Loucy (cell line): ENCODE results near the gene GRID2.

ENCODE experiments used
- H2AFZ ChIP-seq: fragments of 200-600 bp; sonication (generic); 2 replicates; pipeline ENCODE4 v1.6.0; 2016; ENCODE audit warnings: antibody characterized with exemption, mild to moderate bottlenecking, low read length, moderate library complexity
- H3F3A ChIP-seq: fragments of 200-600 bp; 2 replicates; pipeline ENCODE4 v1.6.0; 2016; ENCODE audit warnings: antibody characterized with exemption, low read depth, mild to moderate bottlenecking
- H3K27me3 ChIP-seq: fragments of 200-600 bp; sonication (generic); 2 replicates; pipeline ENCODE4 v1.6.1; 2014; ENCODE audit warnings: low read length, mild to moderate bottlenecking; ENCODE audit not compliant: insufficient read depth, poor library complexity, severe bottlenecking
- H3K36me3 ChIP-seq: fragments of 200-600 bp; sonication (generic); 2 replicates; pipeline ENCODE4 v1.6.1; 2016; ENCODE audit warnings: low read length; ENCODE audit not compliant: insufficient read depth
- H3K4me1 ChIP-seq: fragments of 200-600 bp; sonication (generic); 2 replicates; pipeline ENCODE4 v1.5.1; 2014; ENCODE audit warnings: low read length, mild to moderate bottlenecking; ENCODE audit not compliant: insufficient read depth, poor library complexity, severe bottlenecking
- H3K4me2 ChIP-seq: fragments of 200-600 bp; sonication (generic); 2 replicates; pipeline ENCODE4 v1.6.0; 2014; ENCODE audit warnings: antibody characterized with exemption, low read length, low read depth, mild to moderate bottlenecking; ENCODE audit not compliant: poor library complexity, severe bottlenecking
- H3K4me3 ChIP-seq: fragments of 200-600 bp; sonication (generic); 2 replicates; pipeline ENCODE4 v1.5.1; 2014; ENCODE audit warnings: low read length, mild to moderate bottlenecking, mixed read lengths; ENCODE audit not compliant: poor library complexity, severe bottlenecking
- H3K79me2 ChIP-seq: fragments of 200-600 bp; sonication (generic); 2 replicates; pipeline ENCODE4 v1.6.1; 2014; ENCODE audit warnings: low read length; ENCODE audit not compliant: insufficient read depth
- H3K9ac ChIP-seq: fragments of 200-600 bp; sonication (generic); 2 replicates; pipeline ENCODE4 v1.6.0; 2014; ENCODE audit warnings: mild to moderate bottlenecking, low read depth, low read length, moderate library complexity; ENCODE audit not compliant: poor library complexity, severe bottlenecking
- H3K9me2 ChIP-seq: fragments of 200-600 bp; sonication (generic); replicated peaks from 2 replicates; pipeline ENCODE4 v1.6.1; 2016; ENCODE audit warnings: low read depth, low read length, mixed read lengths
- H3K9me3 ChIP-seq: fragments of 200-600 bp; sonication (generic); 2 replicates; pipeline ENCODE4 v1.6.1; 2014; ENCODE audit warnings: mild to moderate bottlenecking, antibody characterized with exemption, low read length, low read depth; ENCODE audit not compliant: insufficient read depth
- H4K20me1 ChIP-seq: fragments of 200-600 bp; sonication (generic); 2 replicates; pipeline ENCODE4 v1.6.0; 2014; ENCODE audit warnings: antibody characterized with exemption, low read length, mild to moderate bottlenecking; ENCODE audit not compliant: insufficient read depth, poor library complexity, severe bottlenecking
- CTCF ChIP-seq: fragments of 200-600 bp; sonication (generic); conservative IDR thresholded peaks from 2 replicates; pipeline ENCODE4 v1.5.1; 2014; ENCODE audit warnings: mild to moderate bottlenecking, antibody characterized with exemption, low read length
- EZH2phosphoT487 ChIP-seq: fragments of 200-600 bp; IDR thresholded peaks from 2 replicates; pipeline ENCODE4 v1.6.1; 2018; ENCODE audit warnings: antibody characterized with exemption, mild to moderate bottlenecking, moderate library complexity, borderline replicate concordance

Gene GRID2

GRCh38 chr4:93515208-93515607 lies 1211.4 kb downstream of the GRID2 start:
- no peaks in the 10 kb centered on the region for H3K36me3 ChIP-seq
- no peaks in the 10 kb centered on the region for H3K79me2 ChIP-seq
- no peaks in the 10 kb centered on the region for H4K20me1 ChIP-seq
- no peak overlapping the region for H3K9ac ChIP-seq
- H3K27me3 ChIP-seq, result no peaks in the 10 kb centered on the region
- no peak overlapping the region for H3K4me2 ChIP-seq
- no peak for TF ChIP-seq CTCF
- no peak for TF ChIP-seq EZH2phosphoT487
- no peaks in the 10 kb centered on the region for H3K9me2 ChIP-seq
- H3K4me3 ChIP-seq, result no peak overlapping the region
- H3K4me1 ChIP-seq, result no peaks in the 10 kb centered on the region
- H3K9me3 ChIP-seq, result no peaks in the 10 kb centered on the region
- H2AFZ ChIP-seq, result no peak overlapping the region
- no peaks in the 10 kb centered on the region for H3F3A ChIP-seq

GRCh38 chr4:93529692-93530372 lies 1226.1 kb downstream of the GRID2 start:
- H2AFZ ChIP-seq, result no peak overlapping the region

GRCh38 chr4:93532234-93532633 lies 1228.5 kb downstream of the GRID2 start:
- Histone ChIP-seq H3K36me3 (no peaks in the 10 kb centered on the region), H3K27me3 (no peaks in the 10 kb centered on the region), H3K79me2 (no peaks in the 10 kb centered on the region), H3K4me1 (no peaks in the 10 kb centered on the region), H3K9me2 (0 out of 2 replicates have a peak, but pooled peaks cover 4% of the 10 kb centered on the region), H3K9me3 (no peaks in the 10 kb centered on the region), H3K4me2 (no peak overlapping the region), H2AFZ (no peak overlapping the region), H3F3A (no peaks in the 10 kb centered on the region), H3K4me3 (no peak overlapping the region), H3K9ac (no peak overlapping the region), H4K20me1 (no peaks in the 10 kb centered on the region)
- TF ChIP-seq CTCF (no peak), EZH2phosphoT487 (no peak)

More at GRCh38 chr4:93529692-93530372, 1226.1 kb downstream of the GRID2 start:
- Histone ChIP-seq H3K4me3 (no peak overlapping the region), H3K4me2 (no peak overlapping the region), H3K9ac (no peak overlapping the region), H4K20me1 (no peaks in the 10 kb centered on the region), H3K9me3 (no peaks in the 10 kb centered on the region), H3K9me2 (no peaks in the 10 kb centered on the region), H3K36me3 (no peaks in the 10 kb centered on the region), H3K4me1 (no peaks in the 10 kb centered on the region), H3K79me2 (no peaks in the 10 kb centered on the region), H3F3A (no peaks in the 10 kb centered on the region), H3K27me3 (no peaks in the 10 kb centered on the region)
- TF ChIP-seq EZH2phosphoT487 (no peak), CTCF (no peak)
